Measurements from ENCODE around the gene COA7.

Gene COA7

GRCh38 chr1:52669696-52670095 is 28.5 kb downstream of the COA7 start:
- DNase-seq (ENCODE audit: low spot score) = no peak

GRCh38 chr1:52668711-52669110 is 29.4 kb downstream of the COA7 start:
- DNase-seq (ENCODE audit: low spot score) = peak; percentile 55

GRCh38 chr1:52667984-52668383 is 30.2 kb downstream of the COA7 start:
- DNase-seq (ENCODE audit: low spot score) = no peak

GRCh38 chr1:52667290-52667689 is 30.9 kb downstream of the COA7 start:
- no peak for DNase-seq (ENCODE audit: low spot score)

GRCh38 chr1:52665006-52665941 is 32.9 kb downstream of the COA7 start:
- no peak for DNase-seq (ENCODE audit: low spot score)

GRCh38 chr1:52663716-52664115 is 34.4 kb downstream of the COA7 start:
- DNase-seq (ENCODE audit: low spot score) = no peak

GRCh38 chr1:52662645-52663313 is 35.4 kb downstream of the COA7 start:
- DNase-seq (ENCODE audit: low spot score) = peak; percentile 72

- no peak for DNase-seq (ENCODE audit: low spot score)
These were observed 37.3 kb downstream of the COA7 start for GRCh38 chr1:52660807-52661206.

- no peak for DNase-seq (ENCODE audit: low spot score)
These were observed 38.1 kb downstream of the COA7 start for GRCh38 chr1:52659851-52660596.

GRCh38 chr1:52659356-52659755 is 38.8 kb downstream of the COA7 start:
- peak; percentile 71 for DNase-seq (ENCODE audit: low spot score)

GRCh38 chr1:52658795-52659194 is 39.4 kb downstream of the COA7 start:
- DNase-seq (ENCODE audit: low spot score) = peak; percentile 45

GRCh38 chr1:52657702-52658101 is 40.4 kb downstream of the COA7 start:
- no peak for DNase-seq (ENCODE audit: low spot score)

GRCh38 chr1:52654063-52654462 is 44.1 kb downstream of the COA7 start:
- DNase-seq (ENCODE audit: low spot score) = no peak

GRCh38 chr1:52653207-52653849 is 44.8 kb downstream of the COA7 start:
- DNase-seq (ENCODE audit: low spot score) = no peak

- DNase-seq (ENCODE audit: low spot score) = no peak
These were observed 46.2 kb downstream of the COA7 start for GRCh38 chr1:52651904-52652303.

- DNase-seq (ENCODE audit: low spot score) = no peak
These were observed 52.9 kb downstream of the COA7 start for GRCh38 chr1:52645261-52645660.

- no peak for DNase-seq (ENCODE audit: low spot score)
These were observed 56.8 kb downstream of the COA7 start for GRCh38 chr1:52641307-52641706.

GRCh38 chr1:52640697-52641096 is 57.5 kb downstream of the COA7 start:
- DNase-seq (ENCODE audit: low spot score) = no peak

- DNase-seq (ENCODE audit: low spot score) = no peak
These were observed 60.2 kb downstream of the COA7 start for GRCh38 chr1:52637946-52638345.

- peak; percentile 47 for DNase-seq (ENCODE audit: low spot score)
These were observed 61.1 kb downstream of the COA7 start for GRCh38 chr1:52636721-52637695.
